Spleen (tissue), 11 donors: ENCODE data around the gene EFCAB9. TPM values are rescaled to one million over a fixed set of nuclear protein-coding genes. Genes with fewer than 3 reads are reported as not detected.
"Not testable (repeated sequence)": the region's sequence is repeated elsewhere in the genome, so short reads cannot be mapped to it uniquely, and the experiment has no call there.

Experiments
- DNase-seq: peaks from one replicate; pipeline ENCODE4 v3.0.0-alpha.2; 2020
- H3K27ac ChIP-seq, 8 donors: fragments of 200-600 bp; sonication (generic) in 7 of 8; 1 replicate in 4 of 8; 2 replicates in 4 of 8; pipeline versions ENCODE4 v1.5.0 to v1.8.0; 2016 to 2021; ENCODE audit warnings: inconsistent platforms in 4 of 8, mild to moderate bottlenecking in 4 of 8, moderate library complexity in 1 of 8
- H3K27me3 ChIP-seq, 7 donors: fragments of 200-600 bp; sonication (generic) in 6 of 7; replicated peaks in 1 of 7; 1 replicate in 4 of 7; 2 replicates in 3 of 7; pipeline versions ENCODE4 v1.5.0 to v1.8.0; 2016 to 2021; ENCODE audit warnings: inconsistent platforms in 3 of 7, mild to moderate bottlenecking in 1 of 7
- H3K36me3 ChIP-seq, 6 donors: fragments of 200-600 bp; sonication (generic) in 5 of 6; 1 replicate in 4 of 6; 2 replicates in 2 of 6; pipeline versions ENCODE4 v1.5.0 to v1.8.0; 2016 to 2021; ENCODE audit warnings: inconsistent platforms in 2 of 6
- H3K4me1 ChIP-seq, 6 donors: fragments of 200-600 bp; sonication (generic) in 5 of 6; 1 replicate in 3 of 6; 2 replicates in 3 of 6; pipeline versions ENCODE4 v1.5.0 to v1.8.0; 2016 to 2021; ENCODE audit warnings: inconsistent platforms in 3 of 6
- H3K4me3 ChIP-seq, 8 donors: fragments of 200-600 bp; sonication (generic) in 7 of 8; 1 replicate in 4 of 8; 2 replicates in 4 of 8; pipeline versions ENCODE4 v1.5.0 to v1.8.0; 2016 to 2021; ENCODE audit warnings: inconsistent platforms in 4 of 8, mild to moderate bottlenecking in 4 of 8, moderate library complexity in 2 of 8
- H3K9me3 ChIP-seq, 8 donors: fragments of 200-600 bp; sonication (generic) in 7 of 8; 1 replicate in 4 of 8; 2 replicates in 4 of 8; pipeline versions ENCODE4 v1.5.0 to v1.8.0; 2016 to 2021; ENCODE audit warnings: inconsistent platforms in 4 of 8
- POLR2A ChIP-seq, 3 donors: fragments of 450-650 bp; IDR thresholded peaks; one replicate each; pipeline ENCODE4 v1.5.1; 2017; ENCODE audit warnings: antibody characterized with exemption in 3 of 3, mild to moderate bottlenecking in 1 of 3
- POLR2AphosphoS5 ChIP-seq, 3 donors: sonication (generic); formaldehyde crosslinking; IDR thresholded peaks; one replicate each; pipeline ENCODE4 v1.5.1; 2017; ENCODE audit warnings: antibody characterized with exemption in 3 of 3
- WGBS, 5 donors: extraction: QIAGEN DNeasy Blood & Tissue Kit in 3 of 5; methylation state at CpG; one replicate each; pipeline versions ENCODE4 v1.1.5 to v1.1.7; 2013 to 2018; 5-methylcytosine and 5-hydroxymethylcytosine counted together
- intact Hi-C: fragments of 100-400 bp; cut with DNase I; formaldehyde crosslinking; loops from one replicate; pipeline ENCODE4 v1.15.0; 2023; ENCODE audit warnings: low total_unique reads
- polyA plus RNA-seq, 3 donors: library from polyadenylated mRNA; stranded (reverse); fragments of 200-250 nt; gene quantifications; one replicate each; pipeline ENCODE4 v1.2.1, GENCODE V29; 2013
- total RNA-seq, 7 donors: library from RNA; depleted of rRNA in 3 of 7; stranded (reverse); fragments of >200 nt in 3 of 7; fragmentation: NEBNext Ultra II Directional in 4 of 7; extraction: Animal tissue kit (Norgen Biotek cat#: 25700) in 4 of 7; gene quantifications; one replicate each; pipeline versions ENCODE4 v1.1.0 to v1.2.1, GENCODE V29; 2016 to 2021
- TF ChIP-seq, protein P1 (sequence below), 11 experiments: fragments of 200-600 bp in 7 of 11; fragments of 450-650 bp in 4 of 11; sonication (generic) in 4 of 11; IDR thresholded peaks in 8 of 11; conservative IDR thresholded peaks in 3 of 11; 1 replicate in 7 of 11; 2 replicates in 4 of 11; pipeline versions ENCODE4 v1.4.0 to v1.8.0; 2016 to 2021; ENCODE audit warnings: antibody characterized with exemption in 11 of 11, inconsistent platforms in 4 of 11, mild to moderate bottlenecking in 1 of 11
- donor health status: healthy with polysubstance abuse.
- donor health status: DM: no; HTN: no; CAD: no; lungs with moderate emphysema.
- donor health status: DM: no; HTN: no; CAD: no.
- donor health status: Bipolar disorder and iron deficiency.
- donor health status: healthy.
- donor health status: DM: no; HTN: no; CAD: no.
- donor health status: DM: yes; HTN: yes; CAD: no.

The EFCAB9 gene
- total and polyA plus RNA-seq, 10 donors = not detected

DNA sequence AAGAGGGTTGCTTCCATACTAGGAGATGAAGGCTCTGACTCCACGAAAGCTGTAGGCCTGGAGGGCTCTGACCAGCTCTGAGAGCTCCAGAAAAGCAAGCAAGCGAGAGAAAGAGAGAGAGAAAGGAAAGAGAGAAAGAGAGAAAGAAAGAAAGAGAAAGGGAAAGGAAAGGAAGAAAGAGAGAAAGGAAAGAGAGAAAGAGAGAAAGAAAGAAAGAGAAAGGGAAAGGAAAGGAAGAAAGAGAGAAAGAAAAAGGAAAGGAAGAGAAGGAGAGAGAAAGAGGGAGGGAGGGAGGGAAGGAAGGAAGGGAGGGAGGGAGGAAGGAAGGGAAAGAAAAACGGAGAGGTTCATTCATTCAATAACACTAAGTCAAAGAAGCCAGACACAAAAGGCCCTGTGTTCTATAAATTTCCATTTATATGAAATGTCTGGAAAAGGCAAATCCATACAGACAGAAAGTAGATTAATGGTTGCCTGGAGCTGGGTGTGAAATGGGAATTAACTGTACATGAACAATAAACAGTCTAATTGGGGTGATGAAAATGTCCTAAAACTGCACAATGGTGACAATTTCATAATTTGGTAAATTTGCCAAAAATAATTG is 4.2 kb upstream of the EFCAB9 start:
- Histone ChIP-seq H3K36me3 (peaks cover 0 to under 1% (median 0%) of the 10 kb centered on the region in 6 donors), H3K4me1 (peaks cover 0 to 42% (median 29%) of the 10 kb centered on the region in 6 donors)

DNA sequence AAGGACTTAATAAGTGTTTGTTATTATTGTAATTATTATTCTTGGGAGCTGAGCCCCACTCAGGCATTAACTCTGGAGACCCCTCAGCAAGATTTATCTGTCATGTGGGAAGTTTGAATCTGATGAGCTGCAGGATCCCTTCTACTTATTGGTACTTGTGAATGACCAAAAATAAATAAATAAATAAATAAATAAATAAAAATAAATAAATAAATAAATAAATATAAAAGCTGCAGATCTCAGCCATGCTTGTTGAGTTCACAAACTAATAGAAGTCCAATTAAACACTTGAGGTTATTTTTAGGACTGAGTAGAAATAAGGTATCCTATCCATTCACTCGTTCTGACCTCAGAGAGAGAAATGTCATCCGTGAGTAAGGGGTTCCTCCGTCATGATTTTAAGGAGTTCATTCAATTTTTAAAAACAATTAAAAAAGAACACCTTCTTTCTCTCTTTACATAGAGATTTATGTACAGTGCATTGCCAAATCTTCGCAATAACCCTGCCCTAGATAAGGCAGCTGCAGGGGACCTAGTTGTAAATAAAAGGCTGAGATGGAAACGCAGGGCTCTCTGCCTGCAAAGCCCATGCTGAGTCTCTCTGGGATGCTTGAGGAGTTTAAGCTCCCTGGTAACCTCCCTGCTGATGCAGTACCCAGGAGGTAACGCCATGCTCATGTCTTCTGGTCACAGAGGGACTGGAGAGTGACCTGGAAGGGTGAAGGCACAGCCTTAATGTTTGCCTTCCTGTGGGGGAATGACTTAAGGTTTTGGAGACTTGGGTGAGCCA is 1.2 kb downstream of the EFCAB9 start:
- H3K9me3 ChIP-seq = no peaks in the 10 kb centered on the region
- no peak for TF ChIP-seq POLR2AphosphoS5 (IDR thresholded peaks at IDR 0.05)
- no peak for TF ChIP-seq POLR2A (IDR thresholded peaks at IDR 0.05)
- TF ChIP-seq, protein P1, sequence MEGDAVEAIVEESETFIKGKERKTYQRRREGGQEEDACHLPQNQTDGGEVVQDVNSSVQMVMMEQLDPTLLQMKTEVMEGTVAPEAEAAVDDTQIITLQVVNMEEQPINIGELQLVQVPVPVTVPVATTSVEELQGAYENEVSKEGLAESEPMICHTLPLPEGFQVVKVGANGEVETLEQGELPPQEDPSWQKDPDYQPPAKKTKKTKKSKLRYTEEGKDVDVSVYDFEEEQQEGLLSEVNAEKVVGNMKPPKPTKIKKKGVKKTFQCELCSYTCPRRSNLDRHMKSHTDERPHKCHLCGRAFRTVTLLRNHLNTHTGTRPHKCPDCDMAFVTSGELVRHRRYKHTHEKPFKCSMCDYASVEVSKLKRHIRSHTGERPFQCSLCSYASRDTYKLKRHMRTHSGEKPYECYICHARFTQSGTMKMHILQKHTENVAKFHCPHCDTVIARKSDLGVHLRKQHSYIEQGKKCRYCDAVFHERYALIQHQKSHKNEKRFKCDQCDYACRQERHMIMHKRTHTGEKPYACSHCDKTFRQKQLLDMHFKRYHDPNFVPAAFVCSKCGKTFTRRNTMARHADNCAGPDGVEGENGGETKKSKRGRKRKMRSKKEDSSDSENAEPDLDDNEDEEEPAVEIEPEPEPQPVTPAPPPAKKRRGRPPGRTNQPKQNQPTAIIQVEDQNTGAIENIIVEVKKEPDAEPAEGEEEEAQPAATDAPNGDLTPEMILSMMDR (IDR thresholded peaks at IDR 0.05 in 8 of 11, conservative IDR thresholded peaks at IDR 0.05 in 3 of 11) = no peak
- no peak for DNase-seq
- peaks cover 0 to 10% (median 3%) of the 10 kb centered on the region in 6 donors for H3K4me1 ChIP-seq
- H3K27ac ChIP-seq = no peak overlapping the region
- WGBS, 5 donors = 83 to 94% (median 85%) methylated on average over 6 of the region's 6 CpGs
- H3K36me3 ChIP-seq = no peaks in the 10 kb centered on the region
- H3K27me3 ChIP-seq = peaks cover 0 to 5% (median 0%) of the 10 kb centered on the region in 7 donors
- H3K4me3 ChIP-seq = no peak overlapping the region
- intact Hi-C loops = loop anchor here (10.0 kb wide), 1 partner anchor 90 kb away; the partner anchor contains the start of gene UBTD2

More for the DNA sequence above, 4.2 kb upstream of the EFCAB9 start:
- DNase-seq = no peak
- H3K4me3 ChIP-seq = no peak overlapping the region
- no peaks in the 10 kb centered on the region for H3K9me3 ChIP-seq
- no peak overlapping the region for H3K27ac ChIP-seq
- no peak for TF ChIP-seq POLR2A (IDR thresholded peaks at IDR 0.05)
- TF ChIP-seq, protein P1 (IDR thresholded peaks at IDR 0.05 in 8 of 11, conservative IDR thresholded peaks at IDR 0.05 in 3 of 11) = no peak
- TF ChIP-seq POLR2AphosphoS5 (IDR thresholded peaks at IDR 0.05) = no peak
- intact Hi-C loops = loop anchor here (2.0 to 10.0 kb wide), 2 partner anchors 83 to 95 kb away; partner anchors contain the start of gene UBTD2
- WGBS, 5 donors = 66 to 79% (median 73%) methylated on average over 3 of the region's 3 CpGs
- no peaks in the 10 kb centered on the region for H3K27me3 ChIP-seq

DNA sequence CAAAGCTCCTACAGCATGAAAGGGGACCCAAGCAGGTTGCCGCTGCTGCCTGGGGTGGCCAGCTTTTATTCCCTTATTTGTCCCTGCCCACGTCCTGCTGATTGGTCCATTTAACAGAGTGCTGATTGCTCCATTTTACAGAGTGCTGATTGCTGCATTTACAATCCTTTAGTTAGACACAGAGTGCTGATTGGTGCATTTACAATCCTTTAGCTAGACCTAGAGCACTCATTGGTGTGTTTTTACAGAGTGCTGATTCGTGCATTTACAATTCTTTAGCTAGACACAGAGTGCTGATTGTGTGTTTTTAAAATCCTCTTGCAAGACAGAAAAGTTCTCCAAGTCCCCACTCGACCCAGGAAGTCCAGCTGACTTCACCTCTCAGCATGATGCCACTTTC is 3.8 kb downstream of the EFCAB9 start:
- 74 to 88% (median 80%) methylated on average over 4 of the region's 4 CpGs for WGBS, 5 donors

DNA sequence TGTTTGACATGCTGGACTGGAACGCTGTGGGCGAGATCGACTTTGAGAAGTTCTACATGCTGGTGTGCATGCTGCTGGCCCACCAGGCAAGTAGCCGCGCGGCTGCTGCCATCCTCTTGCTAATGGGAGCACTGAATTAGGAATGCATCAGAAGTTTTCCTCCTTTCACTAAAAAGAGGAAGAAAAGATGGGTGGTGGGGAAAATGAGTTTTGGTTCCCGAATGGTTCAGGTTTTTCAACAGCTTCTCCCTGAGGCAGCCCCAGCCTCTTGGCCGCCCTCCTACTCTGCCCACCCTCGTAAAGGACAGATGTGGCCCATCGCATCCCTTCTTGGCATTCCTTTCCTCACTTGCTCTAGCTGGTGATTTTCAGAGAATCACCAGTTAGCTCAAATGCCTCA is 5.5 kb downstream of the EFCAB9 start:
- intact Hi-C loops = loop anchor here (10.0 kb wide), 1 partner anchor 85 kb away; the partner anchor contains the start of gene UBTD2
- no peaks in the 10 kb centered on the region for H3K9me3 ChIP-seq
- no peak overlapping the region for H3K27ac ChIP-seq
- peaks cover 0 to 5% (median 0%) of the 10 kb centered on the region in 7 donors for H3K27me3 ChIP-seq
- peaks cover 0 to 17% (median 4%) of the 10 kb centered on the region in 6 donors for H3K4me1 ChIP-seq
- no peaks in the 10 kb centered on the region for H3K36me3 ChIP-seq
- no peak for DNase-seq
- WGBS, 5 donors = 70 to 83% (median 74%) methylated on average over 10 of the region's 10 CpGs
- TF ChIP-seq, protein P1 (IDR thresholded peaks at IDR 0.05 in 8 of 11, conservative IDR thresholded peaks at IDR 0.05 in 3 of 11) = no peak
- TF ChIP-seq POLR2AphosphoS5 (IDR thresholded peaks at IDR 0.05) = no peak
- H3K4me3 ChIP-seq = no peak overlapping the region

More for the DNA sequence above, 3.8 kb downstream of the EFCAB9 start:
- H3K4me1 ChIP-seq = peaks cover 0 to 17% (median 4%) of the 10 kb centered on the region in 6 donors
- not testable (repeated sequence) for H3K4me3 ChIP-seq, H3K9me3 ChIP-seq, DNase-seq, H3K36me3 ChIP-seq, H3K27ac ChIP-seq, H3K27me3 ChIP-seq
- intact Hi-C loops = loop anchor here (10.0 kb wide), 1 partner anchor 87 kb away; the partner anchor contains the start of gene UBTD2
